Measurements from ENCODE around the gene IRF2BP2. TPM values are rescaled to one million over a fixed set of nuclear protein-coding genes. Genes with fewer than 3 reads are reported as not detected.

Gene IRF2BP2
- total and polyA plus RNA-seq, 10 of the 15 experiments (the other 5 are each of a cell fraction or from before 2014, with no cell fraction given): 7.5 to 114 (median 52.3) TPM

GRCh38 chr1:234656070-234656895, 46.3 kb upstream of the IRF2BP2 start:
- ChIA-PET CTCF (interaction anchor here (0.5 to 1.5 kb wide), 2 partner anchors 23 to 137 kb away, joined by 3 to 4 read pairs; no protein-coding TSS in a partner anchor), POLR2A (interaction anchor here (0.9 kb wide), 1 partner anchor 23 kb away, joined by 3 read pairs; no protein-coding TSS in a partner anchor), SMC1A (ENCODE audit: uncharacterized antibody, unreplicated experiment) (interaction anchor here (0.9 to 1.8 kb wide), 3 partner anchors 10 to 115 kb away, joined by 3 to 8 read pairs (median 6); no protein-coding TSS in a partner anchor), RAD21 (ENCODE audit: unreplicated experiment) (interaction anchor here (1.0 to 1.3 kb wide), 2 partner anchors 43 to 67 kb away, joined by 3 to 4 read pairs; no protein-coding TSS in a partner anchor)
- Histone ChIP-seq H3K27me3 (replicated peaks in 1 of 2; ENCODE audit: control insufficient read depth in 2 of 2, insufficient read depth in 2 of 2, low read length in 1 of 2) (no peaks in the 10 kb centered on the region), H4K20me1 (ENCODE audit: control insufficient read depth, insufficient read depth) (no peaks in the 10 kb centered on the region), H3K9me3 (replicated peaks; ENCODE audit: control insufficient read depth, insufficient read depth, low read length) (no peaks in the 10 kb centered on the region; the same call in 2 of the 3 replicates), H3K27ac (ENCODE audit: control insufficient read depth, insufficient read depth) (no peak overlapping the region), H3K4me3 (no peak overlapping the region), H3K9ac (ENCODE audit: control insufficient read depth, insufficient read depth, low read length) (no peak overlapping the region), H3K4me1 (ENCODE audit: control insufficient read depth, insufficient read depth, low read length) (peaks cover 11% of the 10 kb centered on the region), H3K36me3 (ENCODE audit: control insufficient read depth in 2 of 2, insufficient read depth in 2 of 2, low read length in 1 of 2) (no peaks in the 10 kb centered on the region), H3K79me2 (ENCODE audit: control insufficient read depth, insufficient read depth, low read length) (no peaks in the 10 kb centered on the region), H3K4me2 (ENCODE audit: control insufficient read depth, insufficient read depth) (no peak overlapping the region), H2AFZ (ENCODE audit: control insufficient read depth, low read depth, low read length) (no peak overlapping the region)
- no TSS peak for BruUV-seq (replicated peaks)
- WGBS (ENCODE audit: insufficient coverage, insufficient replicate concordance, low lambda C conversion rate, missing lambda C conversion rate): 47% methylated on average over 17 of the region's 17 CpGs
- intact Hi-C loops (cut with micrococcal nuclease; ENCODE audit: unreplicated experiment): no loop called here
- in situ Hi-C loops (cut with MboI): no loop called here
- DNase-seq (ENCODE audit: low read depth, low spot score) (no peak), FAIRE-seq (no peak), ATAC-seq (no peak)
- TF ChIP-seq CHD2 (IDR thresholded peaks at IDR 0.05; ENCODE audit: borderline replicate concordance, low read depth, low read length) (no peak), MTA2 (IDR thresholded peaks at IDR 0.05; ENCODE audit: low read depth) (no peak), EGR1 (IDR thresholded peaks at IDR 0.05; ENCODE audit: borderline replicate concordance in 1 of 2, low read depth in 2 of 2, low read length in 2 of 2) (no peak), MXI1 (IDR thresholded peaks at IDR 0.05; ENCODE audit: low read depth, low read length) (no peak), ZZZ3 (IDR thresholded peaks at IDR 0.05; ENCODE audit: control insufficient read depth, insufficient read length, low read depth) (no peak), ZNF622 (IDR thresholded peaks at IDR 0.05) (no peak)
